NCI-H774 (cell line): ENCODE results near the gene MAGI3.
"Not testable (repeated sequence)": the region's sequence is repeated elsewhere in the genome, so short reads cannot be mapped to it uniquely, and the experiment has no call there.

Experiments
- DNase-seq: peaks from one replicate; lab custom pipeline; 2025; lab: John Stamatoyannopoulos, UW

MAGI3 gene

GRCh38 chr1:113444857-113445256 lies 54.5 kb downstream of the MAGI3 start:
- DNase-seq = no peak

GRCh38 chr1:113451710-113452109 lies 61.4 kb downstream of the MAGI3 start:
- no peak for DNase-seq

- peak; percentile 67 for DNase-seq
Observed at GRCh38 chr1:113452921-113453770, 62.8 kb downstream of the MAGI3 start.

- DNase-seq = no peak
Observed at GRCh38 chr1:113453771-113454083, 63.4 kb downstream of the MAGI3 start.

- no peak for DNase-seq
Observed at GRCh38 chr1:113455374-113455773, 65.1 kb downstream of the MAGI3 start.

GRCh38 chr1:113456967-113457366 lies 66.7 kb downstream of the MAGI3 start:
- DNase-seq = peak; percentile 4

GRCh38 chr1:113459279-113459678 lies 69.0 kb downstream of the MAGI3 start:
- no peak for DNase-seq

- no peak for DNase-seq
Observed at GRCh38 chr1:113467991-113468390, 77.7 kb downstream of the MAGI3 start.

GRCh38 chr1:113478427-113479195 lies 88.3 kb downstream of the MAGI3 start:
- not testable (repeated sequence) for DNase-seq

- DNase-seq = no peak
Observed at GRCh38 chr1:113479713-113480676, 89.7 kb downstream of the MAGI3 start.

- DNase-seq = not testable (repeated sequence)
Observed at GRCh38 chr1:113485131-113485530, 94.8 kb downstream of the MAGI3 start.

- no peak for DNase-seq
Observed at GRCh38 chr1:113488576-113489177, 98.4 kb downstream of the MAGI3 start.

- DNase-seq = no peak
Observed at GRCh38 chr1:113490384-113490783, 100.1 kb downstream of the MAGI3 start.

- no peak for DNase-seq
Observed at GRCh38 chr1:113493533-113493932, 103.2 kb downstream of the MAGI3 start.

- DNase-seq = no peak
Observed at GRCh38 chr1:113505357-113505756, 115.0 kb downstream of the MAGI3 start.

GRCh38 chr1:113507552-113508214 lies 117.4 kb downstream of the MAGI3 start:
- no peak for DNase-seq

- DNase-seq = no peak
Observed at GRCh38 chr1:113508364-113509164, 118.2 kb downstream of the MAGI3 start.

- not testable (repeated sequence) for DNase-seq
Observed at GRCh38 chr1:113509766-113510165, 119.5 kb downstream of the MAGI3 start.

GRCh38 chr1:113511269-113511668 lies 121.0 kb downstream of the MAGI3 start:
- DNase-seq = no peak

GRCh38 chr1:113515498-113515897 lies 125.2 kb downstream of the MAGI3 start:
- DNase-seq = no peak
